ENCODE results near the gene ANKRD16.

- TF ChIP-seq POLR2A (IDR thresholded peaks at IDR 0.05) (no peak), CTCF (IDR thresholded peaks at IDR 0.05) (no peak), POLR2AphosphoS5 (IDR thresholded peaks at IDR 0.05) (no peak), EP300 (IDR thresholded peaks at IDR 0.05) (no peak)
Observed at GRCh38 chr10:5828725-5829124, 61.0 kb downstream of the ANKRD16 start.
